NCI-H345 treated with DMSO at 0.1 percent for 48 hours (cell line): ENCODE data around the gene ARMC9.
"Not testable (repeated sequence)": the region's sequence is repeated elsewhere in the genome, so short reads cannot be mapped to it uniquely, and the experiment has no call there.

Source experiments
- DNase-seq: peaks from one replicate; lab custom pipeline; 2025; ENCODE audit not compliant: unreplicated experiment; lab: John Stamatoyannopoulos, UW

Gene ARMC9

DNA sequence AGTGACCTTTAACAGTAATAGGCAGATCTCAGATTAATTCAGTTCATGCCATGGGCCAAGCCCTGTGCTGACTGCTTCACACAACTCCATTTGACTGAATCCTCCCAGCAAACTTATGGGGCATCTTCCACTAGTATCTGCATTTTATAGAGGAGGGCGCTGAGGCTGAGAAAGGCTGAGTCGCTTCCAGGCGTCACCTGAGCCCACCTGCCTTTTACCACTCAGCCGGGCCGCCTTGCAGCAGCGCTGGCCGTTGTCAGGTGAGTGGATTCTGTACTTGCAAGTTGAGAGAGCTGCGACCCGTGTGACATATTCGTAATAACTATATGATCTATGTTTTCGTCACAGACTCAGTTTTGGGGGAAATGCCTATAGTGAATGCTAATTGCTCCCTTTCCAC lies 137.8 kb downstream of the ARMC9 start:
- DNase-seq: no peak

DNA sequence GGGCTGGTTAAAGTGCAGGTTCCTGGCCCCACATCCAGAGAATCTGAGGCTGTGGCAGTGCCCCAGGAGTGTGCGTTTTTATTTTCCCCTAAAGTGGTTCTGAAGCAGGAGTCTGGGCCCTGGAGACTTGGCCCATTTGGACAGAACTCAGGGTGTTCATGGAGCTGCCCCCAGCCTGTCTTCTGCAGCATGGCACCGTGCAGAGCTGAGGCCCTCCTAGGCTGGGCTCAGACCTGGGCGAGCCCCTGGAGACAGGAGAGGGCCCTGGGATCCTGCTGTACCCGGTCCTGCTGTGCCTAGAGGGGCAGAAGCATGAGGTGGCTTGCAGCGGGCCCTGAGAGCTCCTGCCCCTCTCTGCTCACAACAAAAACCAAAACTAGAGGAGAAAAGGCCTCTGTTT lies 138.3 kb downstream of the ARMC9 start:
- no peak for DNase-seq

DNA sequence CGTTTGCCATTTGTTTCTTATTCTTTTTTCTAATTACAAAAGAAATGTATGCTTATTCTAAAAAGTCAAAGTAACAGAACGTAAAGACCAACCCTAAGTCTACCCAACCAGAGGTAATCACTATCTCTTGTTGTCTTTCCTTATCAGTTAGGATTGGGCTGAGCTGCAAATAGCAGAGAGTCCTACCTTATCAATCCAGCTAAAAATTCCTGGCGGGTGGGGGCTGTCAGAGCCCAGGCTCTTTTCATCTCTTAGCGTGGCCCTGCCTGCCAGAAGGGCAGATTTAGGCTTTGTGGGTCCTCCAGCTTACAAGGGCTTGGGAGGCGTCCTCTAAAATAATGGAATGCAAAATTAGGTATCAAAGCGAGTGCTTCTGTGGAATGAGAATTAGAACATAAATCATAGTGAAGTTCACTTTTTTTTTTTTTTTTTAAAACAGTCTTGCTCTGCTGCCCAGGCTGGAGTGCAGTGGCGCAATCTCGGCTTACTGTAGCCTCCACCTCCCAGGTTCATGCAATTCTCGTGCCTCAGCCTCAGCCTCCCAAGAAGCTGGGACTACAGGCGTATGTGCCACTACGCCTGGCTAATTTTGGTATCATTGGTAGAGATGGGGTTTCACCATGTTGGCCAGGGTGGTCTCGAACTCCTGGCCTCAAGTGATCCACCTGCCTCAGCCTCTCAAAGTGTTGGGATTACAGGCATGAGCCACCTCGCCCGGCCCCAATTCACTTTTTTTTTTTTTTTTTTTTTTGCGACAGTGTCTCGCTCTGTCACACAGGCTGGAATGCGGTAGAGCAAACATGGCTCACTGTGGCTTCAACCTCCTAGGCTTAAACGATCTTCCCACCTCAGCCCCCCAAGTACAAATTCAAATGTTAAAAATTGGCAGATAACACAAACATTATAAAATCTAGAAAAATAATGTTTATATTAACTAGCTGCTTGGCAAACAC lies 139.7 kb downstream of the ARMC9 start:
- no peak for DNase-seq

DNA sequence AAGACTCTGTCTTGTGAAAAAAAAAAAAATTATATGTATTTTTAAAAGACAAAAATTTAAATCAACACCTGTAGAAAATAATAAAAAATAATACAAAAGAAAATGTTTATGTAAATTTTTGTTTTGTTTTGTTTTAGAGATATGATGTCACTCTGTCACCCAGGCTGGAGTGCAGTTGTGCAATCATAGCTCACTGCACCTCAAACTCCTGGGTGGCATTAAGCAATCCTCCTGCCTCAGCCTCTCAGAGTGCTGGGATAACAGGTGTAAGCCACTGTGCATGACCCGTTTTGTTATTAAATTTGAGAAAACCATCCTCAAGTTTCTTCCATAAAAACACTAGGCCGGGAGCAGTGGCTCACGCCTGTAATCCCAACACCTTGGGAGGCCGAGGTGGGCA lies 140.9 kb downstream of the ARMC9 start:
- no peak for DNase-seq

DNA sequence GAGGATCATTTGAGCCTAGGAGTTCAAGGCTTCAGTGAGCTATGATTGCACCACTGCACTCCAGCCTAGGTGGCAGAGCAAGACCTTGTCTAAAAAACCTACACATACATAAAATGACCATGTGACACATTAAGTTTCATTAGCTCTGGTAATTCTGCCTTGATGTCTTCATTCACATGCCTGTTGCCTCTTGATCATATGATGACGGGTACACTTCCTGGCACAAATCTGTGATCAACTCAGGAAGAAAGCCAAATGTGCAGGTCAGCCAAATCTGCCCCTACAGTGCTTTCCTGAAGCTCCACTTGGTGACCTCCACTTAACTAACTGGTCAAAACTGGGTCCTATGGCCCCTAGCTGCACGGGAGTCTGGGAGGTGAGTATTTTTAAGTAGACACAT lies 142.7 kb downstream of the ARMC9 start:
- DNase-seq: no peak

DNA sequence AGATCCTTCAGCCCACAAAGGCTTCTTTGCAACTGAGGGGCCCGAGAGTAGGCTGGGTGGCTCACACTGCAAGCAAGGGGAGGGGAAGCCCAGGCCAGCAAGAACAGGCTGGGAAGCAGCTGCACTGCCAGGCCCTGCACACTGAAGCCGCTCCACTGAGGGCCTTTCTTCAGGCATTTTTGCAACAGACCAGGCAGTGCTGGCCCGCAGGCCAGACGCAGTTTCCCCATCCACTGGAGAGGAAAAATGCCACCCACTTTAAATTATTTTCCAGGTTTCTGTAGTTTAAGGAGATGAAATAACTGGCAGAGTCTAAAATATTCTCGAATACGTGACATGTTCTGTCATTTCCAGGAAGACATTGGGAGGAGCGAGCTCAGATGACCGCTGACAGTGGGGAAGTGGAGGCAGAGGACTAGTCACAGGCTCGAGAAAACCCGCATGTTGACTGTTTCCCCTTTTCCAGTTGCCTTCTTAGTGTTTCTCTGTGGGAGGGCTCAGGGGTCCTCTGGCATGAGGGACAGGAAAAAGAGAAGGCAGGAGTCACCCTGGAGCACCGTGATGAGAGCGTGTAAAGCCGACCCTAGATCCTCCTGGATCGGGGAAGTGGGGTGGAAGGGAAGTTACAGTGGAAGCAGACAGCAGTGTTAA lies 143.8 kb downstream of the ARMC9 start:
- no peak for DNase-seq

DNA sequence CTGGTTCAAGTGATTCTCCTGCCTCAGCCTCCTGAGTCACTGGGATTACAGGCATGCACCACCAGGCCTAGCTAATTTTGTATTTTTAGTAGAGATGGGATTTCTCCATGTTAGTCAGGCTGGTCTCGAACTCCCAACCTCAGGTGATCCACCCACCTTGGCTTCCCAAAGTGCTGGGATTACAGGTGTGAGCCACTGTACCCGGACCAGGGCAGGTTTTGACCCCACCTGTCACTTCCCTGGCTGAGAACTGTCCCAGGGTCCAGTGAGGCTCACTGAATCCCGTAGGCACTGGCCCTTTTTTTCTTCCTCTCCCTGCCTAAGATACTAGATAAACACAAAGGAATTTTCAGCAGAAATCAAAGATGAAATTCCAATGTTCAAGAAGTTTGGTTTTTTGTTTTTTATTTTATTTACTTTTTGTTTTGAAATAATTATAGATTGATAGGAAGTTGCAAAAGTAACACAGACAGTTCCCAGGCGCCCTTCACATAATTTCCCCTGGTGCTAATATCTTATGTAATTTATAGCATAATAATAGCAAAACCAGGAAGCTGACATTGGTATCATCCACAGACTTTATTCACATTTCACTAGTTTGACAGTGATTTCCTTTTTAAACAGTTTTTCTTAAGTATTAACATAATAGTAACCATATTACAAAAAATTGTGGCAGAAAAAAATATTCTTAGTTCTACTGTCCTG lies 144.7 kb downstream of the ARMC9 start:
- no peak for DNase-seq

DNA sequence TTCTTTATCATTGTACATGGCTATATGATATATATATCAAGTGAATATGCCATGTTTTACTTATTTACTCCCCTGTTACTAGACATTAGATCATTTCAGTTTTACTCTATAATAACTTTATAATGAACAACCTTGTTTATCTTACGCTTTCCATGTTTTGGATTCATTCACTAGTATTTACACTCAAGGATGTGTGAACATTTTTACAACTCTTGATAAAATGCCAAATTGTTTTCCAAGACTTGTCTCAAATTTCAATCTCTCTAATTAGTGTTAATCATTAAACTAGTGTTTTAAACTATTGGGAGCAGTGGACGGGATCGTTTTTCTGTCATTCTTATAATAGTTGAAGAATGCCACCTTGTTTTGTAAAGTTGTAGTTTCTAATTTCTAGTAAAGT lies 145.6 kb downstream of the ARMC9 start:
- no peak for DNase-seq

DNA sequence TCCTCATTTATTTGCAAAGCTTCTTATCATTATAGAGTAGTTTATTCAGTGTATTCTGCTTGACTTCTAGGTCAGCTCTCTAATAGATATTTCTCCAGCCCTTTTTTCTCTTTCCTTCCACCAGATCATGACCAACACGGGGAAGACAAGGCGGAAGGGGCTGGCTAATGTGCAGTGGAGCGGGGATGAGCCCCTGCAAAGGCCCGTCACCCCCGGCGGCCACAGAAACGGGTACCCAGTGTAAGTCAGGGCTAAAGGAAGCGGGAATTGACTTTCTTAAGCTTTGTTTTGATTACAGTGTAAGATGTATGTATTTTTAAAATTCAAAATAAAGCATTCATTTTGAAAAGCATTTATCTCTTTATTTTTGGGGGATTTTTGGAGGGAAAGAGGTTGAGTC lies 146.4 kb downstream of the ARMC9 start:
- DNase-seq: no peak

DNA sequence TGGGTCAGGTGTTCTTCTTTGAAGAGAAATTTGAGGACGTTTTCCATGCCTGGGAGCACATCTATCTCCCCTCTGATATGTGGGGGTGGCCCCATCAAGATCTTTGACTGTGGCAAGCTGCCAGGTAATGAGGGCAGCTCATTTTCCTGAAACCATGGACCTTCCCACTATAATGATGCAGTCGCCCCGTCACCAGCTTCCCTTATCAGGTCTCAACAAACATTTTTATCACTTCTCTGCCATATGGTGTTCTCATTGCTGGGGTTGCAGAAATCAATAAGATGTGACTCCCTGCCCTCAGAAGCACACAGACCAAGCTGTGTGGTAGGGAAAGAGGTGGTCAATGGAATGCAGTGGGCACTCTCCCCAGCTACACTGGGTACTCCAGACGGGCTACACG lies 148.7 kb downstream of the ARMC9 start:
- no peak for DNase-seq

DNA sequence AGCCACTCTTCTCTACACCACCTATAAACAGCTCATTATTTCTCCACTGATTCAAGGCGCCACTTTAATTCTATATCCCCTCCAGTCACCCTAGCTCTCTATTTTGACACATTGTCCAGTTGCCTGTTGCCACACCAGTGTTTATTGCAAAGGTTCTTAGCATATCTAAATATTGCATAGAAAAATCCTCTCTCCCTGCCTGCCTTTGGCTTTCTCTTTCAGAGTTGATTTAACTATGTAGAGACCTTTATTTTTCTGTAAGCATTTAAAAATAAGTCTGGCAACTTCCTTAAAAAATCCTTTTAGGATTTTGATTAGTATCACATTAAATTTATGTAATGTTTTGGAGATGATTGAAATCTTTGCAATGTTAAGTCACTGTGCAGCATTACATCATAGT lies 149.2 kb downstream of the ARMC9 start:
- DNase-seq: no peak

DNA sequence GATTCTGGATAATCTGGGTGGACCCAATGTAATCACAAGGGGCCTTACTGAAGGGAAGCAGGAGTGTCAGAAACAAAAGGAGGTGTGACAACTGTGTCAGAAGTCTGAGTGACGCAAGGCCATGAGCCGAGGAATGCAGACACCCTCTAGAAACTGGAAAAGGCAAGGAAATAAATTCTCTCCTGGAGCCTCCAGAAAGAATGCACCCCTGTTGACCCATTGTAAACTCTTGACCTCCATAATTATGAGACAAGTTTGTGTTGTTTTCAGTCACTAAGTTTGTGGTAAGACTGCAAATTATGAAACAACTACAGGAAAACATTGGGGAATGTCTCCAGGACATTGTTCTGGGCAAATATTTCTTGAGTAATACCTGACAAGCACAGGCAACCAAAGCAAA lies 149.7 kb downstream of the ARMC9 start:
- DNase-seq: no peak

DNA sequence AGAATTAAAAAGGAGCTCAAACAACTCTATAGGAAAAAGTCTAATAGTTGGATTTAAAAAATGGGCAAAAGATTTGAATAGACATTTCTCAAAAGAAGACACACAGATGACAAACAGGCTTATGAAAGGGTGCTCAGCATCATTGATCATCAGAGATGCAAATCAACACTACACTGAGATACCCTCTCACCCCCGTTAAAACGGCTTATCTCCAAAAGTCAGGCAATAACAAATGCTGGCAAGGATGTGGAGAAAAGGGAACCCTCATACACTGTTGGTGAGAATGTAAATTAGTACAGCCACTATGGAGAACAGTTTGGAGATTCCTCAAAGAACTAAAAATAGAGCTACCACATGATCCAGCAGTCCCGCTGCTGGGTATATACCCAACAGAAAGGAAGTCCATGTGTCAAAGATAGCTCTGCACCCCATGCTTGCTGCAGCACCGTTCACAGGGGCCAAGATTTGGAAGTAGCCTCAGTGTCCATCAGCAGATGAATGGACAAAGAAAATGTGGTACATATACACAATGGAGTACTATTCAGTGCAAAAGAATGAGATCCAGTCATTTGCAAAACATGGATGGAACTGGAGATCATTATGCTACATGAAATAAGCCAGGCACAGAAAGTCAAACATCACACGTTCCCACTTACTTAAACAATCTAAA lies 150.4 kb downstream of the ARMC9 start:
- no peak for DNase-seq

DNA sequence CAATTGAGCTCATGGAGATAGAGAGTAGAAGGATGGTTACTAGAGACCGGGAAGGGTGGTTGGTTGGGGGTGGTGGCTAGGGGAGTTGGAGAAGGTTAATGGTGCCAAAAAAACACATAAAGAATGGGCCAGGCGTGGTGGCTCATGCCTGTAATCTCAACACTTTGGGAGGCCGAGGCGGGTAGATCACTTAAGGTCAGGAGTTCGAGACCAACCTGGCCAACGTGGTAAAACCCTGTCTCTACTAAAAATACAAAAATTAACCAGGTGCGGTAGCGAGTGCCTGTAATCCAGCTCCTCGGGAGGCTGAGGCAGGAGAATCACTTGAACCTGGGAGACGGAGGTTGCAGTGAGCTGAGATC lies 150.9 kb downstream of the ARMC9 start:
- DNase-seq: not testable (repeated sequence)

DNA sequence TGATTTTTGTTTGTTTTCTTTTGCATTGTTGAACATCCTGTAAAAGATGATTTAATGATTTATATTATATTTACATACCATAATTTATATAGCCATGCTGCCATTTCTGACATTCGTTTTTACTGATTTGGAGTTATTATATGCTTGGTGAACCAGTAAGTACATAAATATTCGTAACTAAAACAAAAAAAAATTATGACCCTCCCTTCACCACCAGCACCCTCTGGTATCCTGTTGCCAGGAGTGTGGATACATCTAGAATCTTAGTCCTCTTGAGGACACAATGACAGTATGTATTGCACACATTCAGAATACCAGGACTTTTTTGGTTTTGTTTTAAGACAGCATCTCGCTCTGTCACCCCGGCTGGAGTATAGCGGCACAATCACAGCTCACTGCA lies 153.2 kb downstream of the ARMC9 start:
- DNase-seq: no peak

DNA sequence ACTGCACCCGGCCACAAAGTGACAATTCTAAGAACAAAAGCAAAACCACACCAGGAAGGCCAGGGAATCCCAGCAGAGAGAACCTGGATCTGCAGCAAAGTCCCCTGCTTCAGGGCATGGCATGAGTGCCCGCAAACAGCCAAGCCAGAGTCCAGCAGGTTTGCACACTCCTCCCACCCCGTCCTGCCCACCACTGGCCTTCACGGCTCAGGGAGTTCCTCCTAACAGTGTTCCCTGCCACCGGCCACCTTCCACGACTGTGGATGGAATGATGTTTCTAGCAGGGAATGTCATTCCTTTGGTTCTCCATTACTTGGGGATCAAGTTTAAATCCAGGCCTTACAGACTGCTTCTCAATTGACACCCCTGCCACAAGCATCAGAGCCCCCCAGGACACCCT lies 155.0 kb downstream of the ARMC9 start:
- no peak for DNase-seq

DNA sequence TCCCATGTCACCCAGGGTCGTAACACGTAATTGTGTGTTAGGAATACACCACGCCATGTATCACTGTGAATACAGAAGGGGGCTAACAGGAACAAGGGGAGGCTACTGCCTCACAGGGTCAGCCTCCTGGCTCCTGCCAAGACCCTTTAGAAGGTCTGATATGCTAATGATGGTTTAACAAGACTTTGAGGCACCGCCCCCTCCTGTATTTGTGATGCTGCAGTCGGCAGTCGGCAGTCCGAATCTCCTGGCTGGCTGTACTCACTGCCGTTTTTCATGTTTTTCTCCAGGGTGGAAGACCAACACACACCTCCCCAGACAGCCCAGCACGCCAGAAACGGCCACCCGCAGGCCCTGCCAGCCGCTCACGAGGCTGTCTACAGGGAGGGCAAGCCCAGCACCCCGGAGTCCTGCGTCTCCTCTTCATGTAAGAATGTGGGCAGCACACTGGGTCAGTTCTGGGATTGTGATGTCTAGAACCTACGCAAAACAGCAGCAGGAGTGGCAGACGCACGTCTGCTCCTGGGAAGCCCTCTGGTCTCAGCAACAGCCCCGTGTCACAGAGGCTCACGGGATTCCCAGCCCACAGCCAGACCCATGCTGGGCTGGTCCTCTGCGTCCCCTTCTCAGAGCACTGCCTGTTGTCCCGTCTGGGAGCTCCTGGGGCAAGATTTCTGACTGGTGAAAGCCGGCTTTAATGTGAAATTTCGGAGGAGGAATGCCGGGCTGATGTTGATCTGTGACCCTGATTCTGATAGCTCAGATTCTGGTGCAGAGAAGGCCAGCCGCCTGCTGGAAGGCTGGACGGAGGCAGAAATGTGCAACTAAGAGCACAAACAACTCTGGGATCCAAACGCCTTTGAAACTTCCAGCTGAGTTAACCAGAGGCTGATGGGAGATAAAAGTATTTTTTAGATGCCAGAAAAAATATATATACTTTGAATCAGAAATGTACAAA lies 157.4 kb downstream of the ARMC9 start:
- no peak for DNase-seq

DNA sequence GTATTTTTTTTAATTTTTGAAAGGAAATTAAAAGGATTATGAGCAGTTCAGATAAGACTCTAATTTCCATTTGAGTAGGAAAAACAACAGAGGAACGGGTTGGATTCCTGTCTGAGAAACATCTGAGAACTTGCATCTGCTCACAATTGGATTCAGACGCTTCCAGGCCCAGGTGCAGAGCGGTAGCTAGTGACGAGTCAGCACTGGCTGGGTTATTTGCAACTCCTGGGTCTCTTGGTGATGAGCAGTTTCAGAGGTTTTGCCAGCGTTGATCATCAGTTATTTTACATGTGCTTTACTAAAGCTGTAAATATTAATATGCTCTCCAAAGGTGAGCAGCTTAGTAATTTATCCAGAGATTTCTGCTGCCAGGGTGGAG lies 158.0 kb downstream of the ARMC9 start:
- no peak for DNase-seq

DNA sequence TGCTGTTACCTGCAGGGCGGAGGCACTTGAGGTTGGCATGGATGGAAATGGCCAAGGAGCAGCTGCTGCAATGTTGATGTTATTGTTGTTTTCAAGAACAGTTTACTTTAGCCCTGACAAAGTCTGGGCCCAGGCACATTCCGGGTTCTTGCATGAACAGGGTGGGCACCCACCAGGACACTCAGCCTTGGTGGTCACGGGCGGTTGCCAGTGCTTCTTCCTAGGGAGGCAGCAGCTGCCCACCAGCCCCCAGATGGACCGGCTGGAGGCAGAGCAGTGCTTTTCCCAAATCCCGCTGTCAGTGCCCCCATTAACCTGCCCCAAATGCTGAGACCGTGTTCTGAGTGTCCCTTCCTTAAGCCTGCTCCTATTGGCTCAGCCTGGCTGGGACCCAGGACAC lies 158.6 kb downstream of the ARMC9 start:
- DNase-seq: no peak

DNA sequence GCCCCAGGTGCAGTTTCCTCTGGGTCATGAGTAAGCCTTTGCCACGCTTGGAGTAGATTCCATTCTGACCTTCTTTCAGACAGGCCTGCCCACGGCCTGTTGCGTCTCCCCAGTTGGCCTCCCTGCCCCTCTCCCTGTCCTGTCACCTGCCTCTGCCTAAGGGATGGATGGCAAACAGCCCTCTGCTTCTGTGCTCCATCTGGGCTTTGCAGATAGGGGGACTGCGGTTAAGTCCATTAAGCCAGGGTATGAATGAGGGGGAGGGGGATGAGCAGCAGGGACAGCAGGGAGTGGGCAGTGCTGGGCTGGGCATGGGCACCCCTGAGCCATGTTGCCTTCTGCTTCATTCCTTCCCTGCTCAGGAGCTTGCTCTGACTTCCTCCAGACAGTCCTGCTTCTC lies 159.5 kb downstream of the ARMC9 start:
- no peak for DNase-seq
